Natural killer cell (primary cell): Measurements from ENCODE around the gene KLF5. TPM values are rescaled to one million over a fixed set of nuclear protein-coding genes. Genes with fewer than 3 reads are reported as not detected.
A peak's percentile ranks its signal among the peaks of the same experiment; 100 is the strongest.

ENCODE experiments used
- ATAC-seq, 3 donors: fragments of 150-1000 bp in 2 of 3; fragments of 200-7000 bp in 1 of 3; cut with Tn5 transposase; 1 replicate in 1 of 3; 2 replicates in 2 of 3; pipeline ENCODE4 v1.10.0; 2021; ENCODE audit warnings: mild to moderate bottlenecking in 2 of 3, moderate library complexity in 2 of 3
- DNase-seq, 2 donors: peaks; one replicate each; pipeline versions ENCODE4 v3.0.0 to v3.0.0-alpha.2; 2013 to 2021; ENCODE audit warnings: mixed read lengths in 1 of 2
- H3K27ac ChIP-seq: one replicate; pipeline ENCODE4 v1.5.1; 2013; ENCODE audit warnings: mild to moderate bottlenecking, low read length
- H3K27me3 ChIP-seq: one replicate; pipeline ENCODE4 v1.6.1; 2013; ENCODE audit warnings: low read length; ENCODE audit not compliant: control insufficient read depth, insufficient read depth
- H3K36me3 ChIP-seq: one replicate; pipeline ENCODE4 v1.6.1; 2013; ENCODE audit warnings: low read length; ENCODE audit not compliant: control insufficient read depth, insufficient read depth
- H3K4me1 ChIP-seq: one replicate; pipeline ENCODE4 v1.6.1; 2013; ENCODE audit warnings: low read length; ENCODE audit not compliant: control insufficient read depth, insufficient read depth
- H3K4me3 ChIP-seq: one replicate; pipeline ENCODE4 v1.5.1; 2013; ENCODE audit warnings: low read length
- H3K9me3 ChIP-seq: one replicate; pipeline ENCODE4 v1.6.1; 2013; ENCODE audit warnings: low read length; ENCODE audit not compliant: control insufficient read depth, insufficient read depth
- H3K27ac Mint-ChIP-seq, 2 donors: one replicate each; pipeline ENCODE4 v1.8.0; 2022; ENCODE audit warnings: mild to moderate bottlenecking in 2 of 2, mixed read lengths in 2 of 2, moderate library complexity in 1 of 2
- H3K27me3 Mint-ChIP-seq, 2 donors: one replicate each; pipeline ENCODE4 v1.8.0; 2022; ENCODE audit warnings: low read depth in 2 of 2, mixed read lengths in 2 of 2
- H3K36me3 Mint-ChIP-seq: one replicate; pipeline ENCODE4 v1.8.0; 2022; ENCODE audit warnings: mixed read lengths
- H3K4me1 Mint-ChIP-seq, 2 donors: one replicate each; pipeline ENCODE4 v1.8.0; 2022; ENCODE audit warnings: mixed read lengths in 2 of 2
- H3K4me3 Mint-ChIP-seq: one replicate; pipeline ENCODE4 v1.8.0; 2022; ENCODE audit warnings: mild to moderate bottlenecking, moderate library complexity, mixed read lengths
- H3K9me3 Mint-ChIP-seq, 2 donors: one replicate each; pipeline ENCODE4 v1.8.0; 2022; ENCODE audit warnings: mixed read lengths in 2 of 2
- CTCF ChIP-seq: fragments of 200-600 bp; IDR thresholded peaks from one replicate; pipeline ENCODE4 v1.8.0; 2022; ENCODE audit warnings: antibody characterized with exemption
- WGBS: methylation state at CpG from one replicate; pipeline ENCODE4 v1.1.7; 2013; ENCODE audit warnings: missing lambda C conversion rate; ENCODE audit not compliant: insufficient coverage; 5-methylcytosine and 5-hydroxymethylcytosine counted together
- intact Hi-C: fragments of 100-400 bp; cut with micrococcal nuclease; formaldehyde crosslinking; loops from one replicate; pipeline ENCODE4 v1.14.2; 2022
- total RNA-seq, 4 donors: library from RNA; stranded (reverse); fragments of 120-200 nt in 1 of 4; gene quantifications; one replicate each; pipeline versions ENCODE4 v1.2.3 to v1.2.4, GENCODE V29; 2013 to 2022

KLF5 gene
- total RNA-seq, result 10 to 100 TPM in 1 of 3 donors, 1 to 10 TPM in 2; 1.2 to 48.5 (median 2.0) TPM
- 0.74 TPM for total RNA-seq (2013)

GRCh38 chr13:73058736-73059459 is at the start of gene KLF5:
Gene KLF5 (plus strand): TSS chr13:73059005. CDS start chr13:73059328, 323 bp downstream.
- peak within 1 kb of the TSS in 1 of 2 donors; percentile 73 for H3K27ac Mint-ChIP-seq
- H3K27me3 Mint-ChIP-seq, result peaks cover 54 to 72% of the 10 kb centered on the region in 2 donors
- intact Hi-C loops, result no loop called here

GRCh38 chr13:73011751-73012150 is 47.1 kb upstream of the KLF5 start:
- no peaks in the 10 kb centered on the region for H3K9me3 ChIP-seq
- H3K4me3 ChIP-seq, result no peak overlapping the region
- no peaks in the 10 kb centered on the region for H3K4me1 ChIP-seq
- no peak for TF ChIP-seq CTCF
- WGBS, result 100% methylated on average over 5 of the region's 5 CpGs
- no peak overlapping the region for H3K4me3 Mint-ChIP-seq
- no peaks in the 10 kb centered on the region for H3K27me3 Mint-ChIP-seq
- DNase-seq (no peak), ATAC-seq (no peak)
- no peaks in the 10 kb centered on the region for H3K27me3 ChIP-seq
- peaks cover 0 to 6% of the 10 kb centered on the region in 2 donors for H3K4me1 Mint-ChIP-seq
- intact Hi-C loops, result no loop called here
- no peak overlapping the region for H3K27ac ChIP-seq
- H3K27ac Mint-ChIP-seq, result no peak overlapping the region
- H3K36me3 Mint-ChIP-seq, result peaks cover 13% of the 10 kb centered on the region
- no peaks in the 10 kb centered on the region for H3K9me3 Mint-ChIP-seq
- peaks cover 2% of the 10 kb centered on the region for H3K36me3 ChIP-seq

More at GRCh38 chr13:73058736-73059459, at the start of gene KLF5:
- Histone ChIP-seq H3K27me3 (peaks cover 31% of the 10 kb centered on the region), H3K36me3 (no peaks in the 10 kb centered on the region), H3K27ac (no peak within 1 kb of the TSS), H3K4me1 (peaks cover 13% of the 10 kb centered on the region), H3K4me3 (peak within 1 kb of the TSS; percentile 28), H3K9me3 (no peaks in the 10 kb centered on the region)
- WGBS, result under 1% methylated on average over 93 of the region's 93 CpGs
- Mint-ChIP-seq H3K36me3 (no peaks in the 10 kb centered on the region), H3K4me3 (peak within 1 kb of the TSS; percentile 94), H3K9me3 (no peaks in the 10 kb centered on the region), H3K4me1 (peaks cover 19 to 20% of the 10 kb centered on the region in 2 donors)
- TF ChIP-seq CTCF, result no peak
- DNase-seq (peak; percentile 83 to 93), ATAC-seq (peak; percentile 96 to 98 (median 97))

GRCh38 chr13:73015805-73016204 is 43.0 kb upstream of the KLF5 start:
- no peaks in the 10 kb centered on the region for H3K9me3 Mint-ChIP-seq
- WGBS, result no CpG with 5 or more reads among the region's 1 CpG
- H3K4me3 Mint-ChIP-seq, result no peak overlapping the region
- Histone ChIP-seq H3K4me1 (no peaks in the 10 kb centered on the region), H3K4me3 (no peak overlapping the region), H3K9me3 (no peaks in the 10 kb centered on the region), H3K36me3 (peaks cover 5% of the 10 kb centered on the region), H3K27ac (no peak overlapping the region), H3K27me3 (no peaks in the 10 kb centered on the region)
- H3K27ac Mint-ChIP-seq, result no peak overlapping the region
- no peaks in the 10 kb centered on the region for H3K36me3 Mint-ChIP-seq
- ATAC-seq, result no peak
- intact Hi-C loops, result no loop called here
- no peak for TF ChIP-seq CTCF
- no peak for DNase-seq
- no peaks in the 10 kb centered on the region for H3K27me3 Mint-ChIP-seq
- no peaks in the 10 kb centered on the region for H3K4me1 Mint-ChIP-seq
